K562 (cell line): ENCODE results near the gene LCP2. TPM values are rescaled to one million over a fixed set of nuclear protein-coding genes. Genes with fewer than 3 reads are reported as not detected.
A peak's percentile ranks its signal among the peaks of the same experiment; 100 is the strongest.

Experiments
- ASH1L ChIP-seq: fragments of 450-650 bp; IDR thresholded peaks from 2 replicates; pipeline ENCODE4 v1.6.1; 2018; ENCODE audit warnings: borderline replicate concordance, mild to moderate bottlenecking, low read depth; ENCODE audit not compliant: partially characterized antibody
- BDP1 ChIP-seq: IDR thresholded peaks from 3 replicates; pipeline ENCODE4 v1.6.1; 2011; ENCODE audit not compliant: insufficient read length, insufficient read depth
- BRCA1 ChIP-seq, 2 experiments: fragments of 450-650 bp in 1 of 2; sonication (generic) in 1 of 2; formaldehyde crosslinking in 1 of 2; IDR thresholded peaks; 2 replicates each; pipeline versions ENCODE4 v1.5.0 to v1.6.1; 2017 to 2020; ENCODE audit warnings: mild to moderate bottlenecking in 1 of 2, missing genetic modification reagents in 1 of 2
- CC2D1A ChIP-seq: fragments of 450-650 bp; IDR thresholded peaks from 2 replicates; pipeline ENCODE4 v1.6.1; 2017; ENCODE audit warnings: mild to moderate bottlenecking
- HDAC8 ChIP-seq: fragments of 450-650 bp; IDR thresholded peaks from 2 replicates; pipeline ENCODE4 v1.6.1; 2016; ENCODE audit warnings: mild to moderate bottlenecking, missing genetic modification characterization, moderate library complexity, missing compliant biosample characterization
- HMGN3 ChIP-seq: IDR thresholded peaks from 2 replicates; pipeline ENCODE4 v1.6.1; 2011; ENCODE audit warnings: borderline replicate concordance, low read depth, mild to moderate bottlenecking, mixed read lengths, low read length; ENCODE audit not compliant: insufficient read length; ENCODE audit errors: extremely low read depth
- LCOR ChIP-seq: sonication (generic); formaldehyde crosslinking; IDR thresholded peaks from 2 replicates; pipeline ENCODE4 v1.8.0; 2022; ENCODE audit warnings: mild to moderate bottlenecking, missing genetic modification reagents
- NUFIP1 ChIP-seq: fragments of 450-650 bp; IDR thresholded peaks from 2 replicates; pipeline ENCODE4 v1.6.1; 2018; ENCODE audit not compliant: partially characterized antibody
- RBM39 ChIP-seq: fragments of 200-400 bp; formaldehyde crosslinking; optimal IDR thresholded peaks from 2 replicates; pipeline ENCODE3; 2018; ENCODE audit warnings: low read depth, low read length
- SMC3 ChIP-seq: conservative IDR thresholded peaks from 2 replicates; pipeline ENCODE4 v1.6.1; 2011; ENCODE audit warnings: low read depth, low read length, improper control_type of control experiment; ENCODE audit not compliant: insufficient read depth
- SNRNP70 ChIP-seq: fragments of 200-400 bp; formaldehyde crosslinking; optimal IDR thresholded peaks from 2 replicates; pipeline ENCODE3; 2017; ENCODE audit warnings: low read depth, low read length
- STAG1 ChIP-seq: sonication (generic); formaldehyde crosslinking; IDR thresholded peaks from 2 replicates; pipeline ENCODE4 v1.5.0; 2020; ENCODE audit warnings: missing genetic modification reagents, borderline replicate concordance
- ZNF830 ChIP-seq: fragments of 250-450 bp; sonication (Bioruptor Pico); IDR thresholded peaks from 2 replicates; pipeline ENCODE4 v1.5.0; 2021; ENCODE audit warnings: mild to moderate bottlenecking
- polyA plus RNA-seq, 8 experiments: library from polyadenylated mRNA; depleted of rRNA in 4 of 8; stranded (reverse) in 5 of 8; unstranded in 3 of 8; fragments of >200 nt; fragmentation: Nextera tagmentation in 2 of 8; fragmentation: Illumina TruSeq in 1 of 8; extraction: Ambion mirVana in 2 of 8; extraction: Trizol in 1 of 8; gene quantifications; 2 replicates each; pipeline versions ENCODE4 v1.2.1 to v1.2.3, GENCODE V29; 2011 to 2014; ENCODE audit warnings: inconsistent platforms in 1 of 8, missing spikeins in 1 of 8
- total RNA-seq, 7 experiments: library from RNA; depleted of rRNA in 6 of 7; stranded (reverse); fragments of >200 nt in 6 of 7; fragmentation: Illumina TruSeq in 2 of 7; extraction: Trizol in 2 of 7; gene quantifications; 2 replicates each; pipeline versions ENCODE4 v1.2.1 to v1.2.3, GENCODE V29; 2011 to 2021; ENCODE audit warnings: low replicate concordance in 1 of 7
- TF ChIP-seq, protein P1 (sequence below): fragments of 450-650 bp; IDR thresholded peaks from 2 replicates; pipeline ENCODE4 v1.6.1; 2014; ENCODE audit warnings: low read depth, mild to moderate bottlenecking, moderate library complexity, borderline replicate concordance
- TF ChIP-seq, protein P2 (sequence below), 2 experiments: fragments of 450-650 bp; formaldehyde crosslinking in 1 of 2; IDR thresholded peaks; 2 replicates each; pipeline versions ENCODE4 v1.4.0 to v1.6.1; 2014 to 2020; ENCODE audit warnings: mild to moderate bottlenecking in 2 of 2, borderline replicate concordance in 1 of 2, low read depth in 1 of 2
- TF ChIP-seq, protein P3 (sequence below): fragments of 450-650 bp; formaldehyde crosslinking; IDR thresholded peaks from 2 replicates; pipeline ENCODE4 v1.4.0; 2022; ENCODE audit warnings: missing genetic modification characterization

The LCP2 gene
- total and polyA plus RNA-seq, 9 of the 15 experiments (the other 6 are each of a cell fraction or from before 2014, with no cell fraction given), result 4.0 to 31.3 (median 14.6) TPM

DNA sequence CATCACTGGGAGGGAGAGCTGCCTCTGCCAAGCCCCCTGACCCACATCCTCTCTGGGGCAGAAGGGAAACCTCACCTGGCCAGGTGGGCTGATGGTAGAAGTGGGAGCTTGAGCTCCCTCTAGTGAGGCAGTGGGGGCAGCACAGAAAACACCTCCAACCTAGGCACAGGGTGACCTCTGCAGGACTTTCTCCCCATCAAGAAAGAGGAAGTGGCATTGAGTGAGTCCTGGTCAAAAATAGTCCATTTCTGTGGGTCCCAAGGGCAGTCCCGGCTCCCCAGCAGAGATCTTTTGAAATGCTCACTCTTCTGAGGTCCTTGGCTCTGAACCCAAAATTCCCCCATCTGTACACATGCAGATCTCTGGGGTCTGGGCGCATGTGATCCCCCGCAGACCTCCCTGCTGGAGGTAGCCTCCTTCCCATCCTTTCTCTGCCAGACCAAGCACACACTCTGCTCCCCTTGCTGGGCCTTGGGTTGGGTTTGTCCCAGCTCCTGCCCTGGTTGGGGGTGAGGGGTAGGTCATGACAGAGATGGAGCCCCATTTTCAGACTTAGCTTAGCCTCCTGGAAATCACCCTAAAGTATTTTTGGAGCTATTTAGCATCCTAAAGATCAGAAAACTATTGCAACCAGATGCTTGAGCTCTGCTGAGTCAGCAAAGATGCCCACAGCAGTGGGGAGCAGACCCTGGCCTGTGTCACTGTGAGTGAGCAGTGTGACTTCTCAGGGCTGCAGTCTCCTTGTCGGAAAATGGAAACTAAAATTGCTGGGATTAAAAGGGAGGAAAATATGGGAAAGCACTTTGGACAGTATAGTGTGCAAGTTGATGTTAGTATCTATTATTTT, 41.6 kb upstream of the LCP2 start (continued):
- TF ChIP-seq, protein P1, sequence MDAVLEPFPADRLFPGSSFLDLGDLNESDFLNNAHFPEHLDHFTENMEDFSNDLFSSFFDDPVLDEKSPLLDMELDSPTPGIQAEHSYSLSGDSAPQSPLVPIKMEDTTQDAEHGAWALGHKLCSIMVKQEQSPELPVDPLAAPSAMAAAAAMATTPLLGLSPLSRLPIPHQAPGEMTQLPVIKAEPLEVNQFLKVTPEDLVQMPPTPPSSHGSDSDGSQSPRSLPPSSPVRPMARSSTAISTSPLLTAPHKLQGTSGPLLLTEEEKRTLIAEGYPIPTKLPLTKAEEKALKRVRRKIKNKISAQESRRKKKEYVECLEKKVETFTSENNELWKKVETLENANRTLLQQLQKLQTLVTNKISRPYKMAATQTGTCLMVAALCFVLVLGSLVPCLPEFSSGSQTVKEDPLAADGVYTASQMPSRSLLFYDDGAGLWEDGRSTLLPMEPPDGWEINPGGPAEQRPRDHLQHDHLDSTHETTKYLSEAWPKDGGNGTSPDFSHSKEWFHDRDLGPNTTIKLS, result no peak
- TF ChIP-seq BDP1 (no peak), HMGN3 (no peak), NUFIP1 (no peak), ZNF830 (CRISPR knock-in tag) (no peak), CC2D1A (peak; percentile 67; the same call in 1 of the 2 replicates), RBM39 (no peak), LCOR (CRISPR knock-in tag) (no peak), SMC3 (peak; percentile 86), ASH1L (no peak), STAG1 (CRISPR knock-in tag) (peak; percentile 72; the same call in 1 of the 2 replicates), SNRNP70 (no peak), BRCA1 (IDR thresholded peaks at IDR 0.05) (no peak), BRCA1 (CRISPR knock-in tag; IDR thresholded peaks at IDR 0.05) (no peak), HDAC8 (no peak)
- TF ChIP-seq, protein P2, sequence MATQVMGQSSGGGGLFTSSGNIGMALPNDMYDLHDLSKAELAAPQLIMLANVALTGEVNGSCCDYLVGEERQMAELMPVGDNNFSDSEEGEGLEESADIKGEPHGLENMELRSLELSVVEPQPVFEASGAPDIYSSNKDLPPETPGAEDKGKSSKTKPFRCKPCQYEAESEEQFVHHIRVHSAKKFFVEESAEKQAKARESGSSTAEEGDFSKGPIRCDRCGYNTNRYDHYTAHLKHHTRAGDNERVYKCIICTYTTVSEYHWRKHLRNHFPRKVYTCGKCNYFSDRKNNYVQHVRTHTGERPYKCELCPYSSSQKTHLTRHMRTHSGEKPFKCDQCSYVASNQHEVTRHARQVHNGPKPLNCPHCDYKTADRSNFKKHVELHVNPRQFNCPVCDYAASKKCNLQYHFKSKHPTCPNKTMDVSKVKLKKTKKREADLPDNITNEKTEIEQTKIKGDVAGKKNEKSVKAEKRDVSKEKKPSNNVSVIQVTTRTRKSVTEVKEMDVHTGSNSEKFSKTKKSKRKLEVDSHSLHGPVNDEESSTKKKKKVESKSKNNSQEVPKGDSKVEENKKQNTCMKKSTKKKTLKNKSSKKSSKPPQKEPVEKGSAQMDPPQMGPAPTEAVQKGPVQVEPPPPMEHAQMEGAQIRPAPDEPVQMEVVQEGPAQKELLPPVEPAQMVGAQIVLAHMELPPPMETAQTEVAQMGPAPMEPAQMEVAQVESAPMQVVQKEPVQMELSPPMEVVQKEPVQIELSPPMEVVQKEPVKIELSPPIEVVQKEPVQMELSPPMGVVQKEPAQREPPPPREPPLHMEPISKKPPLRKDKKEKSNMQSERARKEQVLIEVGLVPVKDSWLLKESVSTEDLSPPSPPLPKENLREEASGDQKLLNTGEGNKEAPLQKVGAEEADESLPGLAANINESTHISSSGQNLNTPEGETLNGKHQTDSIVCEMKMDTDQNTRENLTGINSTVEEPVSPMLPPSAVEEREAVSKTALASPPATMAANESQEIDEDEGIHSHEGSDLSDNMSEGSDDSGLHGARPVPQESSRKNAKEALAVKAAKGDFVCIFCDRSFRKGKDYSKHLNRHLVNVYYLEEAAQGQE (IDR thresholded peaks at IDR 0.05; ENCODE audit: borderline replicate concordance), result peak; percentile 95
- TF ChIP-seq, protein P2 (CRISPR knock-in tag; IDR thresholded peaks at IDR 0.05; ENCODE audit: low read depth), result no peak
- TF ChIP-seq, protein P3, sequence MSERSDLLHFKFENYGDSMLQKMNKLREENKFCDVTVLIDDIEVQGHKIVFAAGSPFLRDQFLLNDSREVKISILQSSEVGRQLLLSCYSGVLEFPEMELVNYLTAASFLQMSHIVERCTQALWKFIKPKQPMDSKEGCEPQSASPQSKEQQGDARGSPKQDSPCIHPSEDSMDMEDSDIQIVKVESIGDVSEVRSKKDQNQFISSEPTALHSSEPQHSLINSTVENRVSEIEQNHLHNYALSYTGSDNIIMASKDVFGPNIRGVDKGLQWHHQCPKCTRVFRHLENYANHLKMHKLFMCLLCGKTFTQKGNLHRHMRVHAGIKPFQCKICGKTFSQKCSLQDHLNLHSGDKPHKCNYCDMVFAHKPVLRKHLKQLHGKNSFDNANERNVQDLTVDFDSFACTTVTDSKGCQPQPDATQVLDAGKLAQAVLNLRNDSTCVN (CRISPR knock-in tag), result no peak
